ENCODE measurements around the gene PRDM12. TPM values are rescaled to one million over a fixed set of nuclear protein-coding genes. Genes with fewer than 3 reads are reported as not detected.

Gene PRDM12
- total and polyA plus RNA-seq, 2 donors from 2014 or later: not detected

- peak overlapping the region in 2 of 3 donors; percentile 21 to 40 for H3K4me3 ChIP-seq (ENCODE audit: low read length in 3 of 3)
- no peaks in the 10 kb centered on the region for H3K36me3 ChIP-seq (ENCODE audit: control insufficient read depth in 2 of 3, insufficient read depth in 3 of 3, low read length in 3 of 3)
- FAIRE-seq (no peak), DNase-seq (no peak)
- H3K9me3 ChIP-seq (ENCODE audit: control insufficient read depth in 2 of 3, insufficient read depth in 1 of 3, low read length in 3 of 3): no peaks in the 10 kb centered on the region
- intact Hi-C loops (cut with DNase I): no loop called here
- no peaks in the 10 kb centered on the region for H3K27me3 ChIP-seq (ENCODE audit: control insufficient read depth, insufficient read depth, low read length)
- no peak overlapping the region for H3K27ac ChIP-seq (ENCODE audit: low read depth in 2 of 2, low read length in 2 of 2)
- H3K9ac ChIP-seq (ENCODE audit: low read length in 3 of 3): no peak overlapping the region
- H3K4me1 ChIP-seq (ENCODE audit: control insufficient read depth in 2 of 3, insufficient read depth in 2 of 3, low read depth in 1 of 3, low read length in 3 of 3): peaks cover 0 to 10% (median 4%) of the 10 kb centered on the region in 3 donors
- no peak for TF ChIP-seq CTCF (IDR thresholded peaks at IDR 0.05; ENCODE audit: borderline replicate concordance, extremely low read depth, insufficient read depth)
These were observed 25.2 kb downstream of the PRDM12 start for GRCh38 chr9:130689572-130689936.

- H3K36me3 ChIP-seq (ENCODE audit: control insufficient read depth in 2 of 3, insufficient read depth in 3 of 3, low read length in 3 of 3): no peaks in the 10 kb centered on the region
- H3K27me3 ChIP-seq (ENCODE audit: control insufficient read depth, insufficient read depth, low read length): no peaks in the 10 kb centered on the region
- no peak for TF ChIP-seq CTCF (IDR thresholded peaks at IDR 0.05; ENCODE audit: borderline replicate concordance, extremely low read depth, insufficient read depth)
- peak in 3 of 5 donors; percentile 46 to 93 (median 72) for DNase-seq
- H3K4me3 ChIP-seq (ENCODE audit: low read length in 3 of 3): peak overlapping the region; percentile 37 to 72 (median 59)
- H3K9ac ChIP-seq (ENCODE audit: low read length in 3 of 3): peak overlapping the region in 2 of 3 donors; percentile 12 to 28
- intact Hi-C loops (cut with DNase I): no loop called here
- H3K9me3 ChIP-seq (ENCODE audit: control insufficient read depth in 2 of 3, insufficient read depth in 1 of 3, low read length in 3 of 3): no peaks in the 10 kb centered on the region
- H3K27ac ChIP-seq (ENCODE audit: low read depth in 2 of 2, low read length in 2 of 2): peak overlapping the region in 1 of 2 donors; percentile 57
- peak; percentile 74 for FAIRE-seq
- H3K4me1 ChIP-seq (ENCODE audit: control insufficient read depth in 2 of 3, insufficient read depth in 2 of 3, low read depth in 1 of 3, low read length in 3 of 3): peaks cover 0 to 10% (median 4%) of the 10 kb centered on the region in 3 donors
These were observed 25.7 kb downstream of the PRDM12 start for GRCh38 chr9:130689937-130690700.

- Histone ChIP-seq H3K36me3 (ENCODE audit: control insufficient read depth in 2 of 3, insufficient read depth in 3 of 3, low read length in 3 of 3) (peaks cover 0 to 9% (median 3%) of the 10 kb centered on the region in 3 donors), H3K4me3 (ENCODE audit: low read length in 3 of 3) (no peak overlapping the region), H3K9me3 (ENCODE audit: control insufficient read depth in 2 of 3, insufficient read depth in 1 of 3, low read length in 3 of 3) (no peaks in the 10 kb centered on the region), H3K27me3 (ENCODE audit: control insufficient read depth, insufficient read depth, low read length) (no peaks in the 10 kb centered on the region), H3K9ac (ENCODE audit: low read length in 3 of 3) (no peak overlapping the region), H3K27ac (ENCODE audit: low read depth in 2 of 2, low read length in 2 of 2) (no peak overlapping the region), H3K4me1 (ENCODE audit: control insufficient read depth in 2 of 3, insufficient read depth in 2 of 3, low read depth in 1 of 3, low read length in 3 of 3) (peaks cover 0 to 10% (median 4%) of the 10 kb centered on the region in 3 donors)
- peak; percentile 79 to 87 (median 81) for DNase-seq
- intact Hi-C loops (cut with DNase I): no loop called here
- TF ChIP-seq CTCF (IDR thresholded peaks at IDR 0.05; ENCODE audit: borderline replicate concordance, extremely low read depth, insufficient read depth): no peak
- no peak for FAIRE-seq
These were observed 27.9 kb downstream of the PRDM12 start for GRCh38 chr9:130692321-130692720.
